Right atrium auricular region (tissue), 2 donors: ENCODE measurements around the gene DTD2. TPM values are rescaled to one million over a fixed set of nuclear protein-coding genes. Genes with fewer than 3 reads are reported as not detected.

Source experiments
- DNase-seq: peaks from one replicate; pipeline ENCODE4 v3.0.0-alpha.2; 2019; ENCODE audit warnings: low spot score
- H3K27ac ChIP-seq, 2 donors: fragments of 200-600 bp; sonication (generic); 1 replicate in 1 of 2; 2 replicates in 1 of 2; pipeline ENCODE4 v1.5.1; 2016 to 2019
- H3K27me3 ChIP-seq, 2 donors: fragments of 200-600 bp; sonication (generic); one replicate each; pipeline versions ENCODE4 v1.5.1 to v1.6.0; 2017 to 2019
- H3K36me3 ChIP-seq: fragments of 200-600 bp; sonication (generic); one replicate; pipeline ENCODE4 v1.5.1; 2016
- H3K4me1 ChIP-seq, 2 donors: fragments of 200-600 bp; sonication (generic); one replicate each; pipeline versions ENCODE4 v1.5.1 to v1.6.0; 2017 to 2019
- H3K4me3 ChIP-seq, 2 donors: fragments of 200-600 bp; sonication (generic); 1 replicate in 1 of 2; 2 replicates in 1 of 2; pipeline ENCODE4 v1.5.1; 2017 to 2019; ENCODE audit warnings: mild to moderate bottlenecking in 1 of 2, moderate library complexity in 1 of 2
- H3K9me3 ChIP-seq, 2 donors: fragments of 200-600 bp; sonication (generic); one replicate each; pipeline ENCODE4 v1.5.1; 2019
- total RNA-seq, 2 donors: library from RNA; depleted of rRNA; stranded (reverse); fragments of >200 nt; gene quantifications; one replicate each; pipeline ENCODE4 v1.1.0, GENCODE V29; 2016
- TF ChIP-seq, protein P1 (sequence below), 2 donors: fragments of 200-600 bp; sonication (generic); IDR thresholded peaks; one replicate each; pipeline ENCODE4 v1.5.1; 2019; ENCODE audit warnings: antibody characterized with exemption in 2 of 2

The DTD2 gene
- total RNA-seq, 2 donors from 2014 or later = 10.5 to 18.3 TPM

- H3K4me1 ChIP-seq = no peaks in the 10 kb centered on the region
- peak overlapping the region in 1 of 2 donors; percentile 4 for H3K27ac ChIP-seq
- H3K36me3 ChIP-seq = peaks cover 23% of the 10 kb centered on the region
- H3K4me3 ChIP-seq = no peak overlapping the region
- TF ChIP-seq, protein P1, sequence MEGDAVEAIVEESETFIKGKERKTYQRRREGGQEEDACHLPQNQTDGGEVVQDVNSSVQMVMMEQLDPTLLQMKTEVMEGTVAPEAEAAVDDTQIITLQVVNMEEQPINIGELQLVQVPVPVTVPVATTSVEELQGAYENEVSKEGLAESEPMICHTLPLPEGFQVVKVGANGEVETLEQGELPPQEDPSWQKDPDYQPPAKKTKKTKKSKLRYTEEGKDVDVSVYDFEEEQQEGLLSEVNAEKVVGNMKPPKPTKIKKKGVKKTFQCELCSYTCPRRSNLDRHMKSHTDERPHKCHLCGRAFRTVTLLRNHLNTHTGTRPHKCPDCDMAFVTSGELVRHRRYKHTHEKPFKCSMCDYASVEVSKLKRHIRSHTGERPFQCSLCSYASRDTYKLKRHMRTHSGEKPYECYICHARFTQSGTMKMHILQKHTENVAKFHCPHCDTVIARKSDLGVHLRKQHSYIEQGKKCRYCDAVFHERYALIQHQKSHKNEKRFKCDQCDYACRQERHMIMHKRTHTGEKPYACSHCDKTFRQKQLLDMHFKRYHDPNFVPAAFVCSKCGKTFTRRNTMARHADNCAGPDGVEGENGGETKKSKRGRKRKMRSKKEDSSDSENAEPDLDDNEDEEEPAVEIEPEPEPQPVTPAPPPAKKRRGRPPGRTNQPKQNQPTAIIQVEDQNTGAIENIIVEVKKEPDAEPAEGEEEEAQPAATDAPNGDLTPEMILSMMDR (IDR thresholded peaks at IDR 0.05) = peak; percentile 48 to 71
- no peaks in the 10 kb centered on the region for H3K27me3 ChIP-seq
- no peaks in the 10 kb centered on the region for H3K9me3 ChIP-seq
- DNase-seq = no peak
Observed at GRCh38 chr14:31449971-31450610, 7.2 kb downstream of the DTD2 start.

DNA sequence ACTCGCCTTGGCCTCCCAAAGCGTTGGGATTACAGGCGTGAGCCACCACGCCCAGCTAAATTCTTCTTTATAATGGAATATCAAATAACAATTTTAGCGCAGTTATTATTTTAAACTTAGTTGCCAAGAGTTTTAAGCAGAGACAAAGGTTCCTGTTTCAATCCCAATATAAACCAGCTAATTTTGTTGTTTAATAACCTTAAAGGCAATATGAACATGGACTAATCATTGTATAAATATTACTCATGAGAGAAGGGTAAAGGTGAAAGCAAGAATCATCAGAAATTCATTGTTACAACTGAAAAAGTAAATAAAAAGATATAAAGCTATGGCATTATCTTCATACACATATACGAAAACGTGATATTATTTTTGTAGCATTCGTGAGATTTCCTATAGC is 8.2 kb downstream of the DTD2 start:
- H3K4me3 ChIP-seq = no peak overlapping the region
- H3K36me3 ChIP-seq = peaks cover 23% of the 10 kb centered on the region
- no peaks in the 10 kb centered on the region for H3K27me3 ChIP-seq
- TF ChIP-seq, protein P1 (IDR thresholded peaks at IDR 0.05) = no peak
- H3K4me1 ChIP-seq = no peaks in the 10 kb centered on the region
- no peak overlapping the region for H3K27ac ChIP-seq
- H3K9me3 ChIP-seq = no peaks in the 10 kb centered on the region
- DNase-seq = no peak

DNA sequence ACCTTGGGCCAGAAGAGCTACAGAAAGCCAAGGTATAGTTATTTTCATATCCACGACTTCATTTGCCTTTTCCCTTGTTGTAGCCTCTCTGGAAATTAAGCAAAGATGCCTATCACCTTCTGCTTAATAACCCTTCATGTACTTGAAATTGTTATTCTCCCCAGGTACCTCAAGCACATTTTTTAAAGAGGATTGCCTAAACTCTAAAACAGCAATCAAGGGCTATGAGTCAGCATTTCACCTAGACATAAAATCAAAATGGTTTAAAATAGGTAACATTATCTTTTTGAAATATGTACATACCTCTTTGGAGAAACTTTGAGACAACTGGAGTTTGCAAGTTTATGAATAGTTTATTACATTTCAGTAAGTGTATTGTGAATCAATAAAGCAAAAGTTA is 11.6 kb downstream of the DTD2 start:
- DNase-seq = no peak
- no peaks in the 10 kb centered on the region for H3K9me3 ChIP-seq
- H3K36me3 ChIP-seq = peaks cover 7% of the 10 kb centered on the region
- no peak overlapping the region for H3K27ac ChIP-seq
- TF ChIP-seq, protein P1 (IDR thresholded peaks at IDR 0.05) = no peak
- H3K4me3 ChIP-seq = no peak overlapping the region
- no peaks in the 10 kb centered on the region for H3K27me3 ChIP-seq
- H3K4me1 ChIP-seq = peaks cover 0 to 8% of the 10 kb centered on the region in 2 donors

DNA sequence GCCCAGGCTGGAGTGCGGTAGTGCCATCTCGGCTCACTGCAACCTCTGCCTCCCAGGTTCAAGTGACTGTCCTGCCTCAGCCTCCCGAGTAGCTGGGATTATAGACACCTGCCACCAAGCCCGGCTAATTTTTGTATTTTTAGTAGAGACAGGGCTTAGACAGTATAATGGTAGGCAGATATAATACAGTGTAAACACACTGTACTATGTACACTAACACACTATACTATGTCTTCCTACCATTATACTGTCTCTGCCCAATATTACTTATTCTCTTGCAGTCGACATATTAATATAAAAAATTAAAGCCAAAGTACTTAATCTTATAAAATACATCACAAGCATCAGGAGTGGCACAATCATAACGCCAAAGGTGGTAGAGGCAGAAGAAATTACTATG is 15.0 kb downstream of the DTD2 start:
- peaks cover 0 to 8% of the 10 kb centered on the region in 2 donors for H3K4me1 ChIP-seq
- H3K9me3 ChIP-seq = no peaks in the 10 kb centered on the region
- DNase-seq = no peak
- TF ChIP-seq, protein P1 (IDR thresholded peaks at IDR 0.05) = no peak
- no peaks in the 10 kb centered on the region for H3K27me3 ChIP-seq
- H3K36me3 ChIP-seq = peaks cover under 1% of the 10 kb centered on the region
- no peak overlapping the region for H3K4me3 ChIP-seq
- peak overlapping the region in 1 of 2 donors; percentile 39 for H3K27ac ChIP-seq

- peaks cover 0 to 8% of the 10 kb centered on the region in 2 donors for H3K4me1 ChIP-seq
- H3K27me3 ChIP-seq = no peaks in the 10 kb centered on the region
- no peaks in the 10 kb centered on the region for H3K9me3 ChIP-seq
- peak overlapping the region in 1 of 2 donors; percentile 39 for H3K27ac ChIP-seq
- DNase-seq = no peak
- H3K36me3 ChIP-seq = no peaks in the 10 kb centered on the region
- TF ChIP-seq, protein P1 (IDR thresholded peaks at IDR 0.05) = no peak
- no peak overlapping the region for H3K4me3 ChIP-seq
Observed at GRCh38 chr14:31441273-31442111, 15.8 kb downstream of the DTD2 start.
